22Rv1 (cell line): Measurements from ENCODE around the gene CENPS.

Experiments
- ZFX ChIP-seq: fragments of 450-650 bp; IDR thresholded peaks from 2 replicates; pipeline ENCODE4 v1.6.1; 2017; ENCODE audit warnings: antibody characterized with exemption, borderline replicate concordance
- TF ChIP-seq, protein P1 (sequence below): fragments of 450-650 bp; IDR thresholded peaks from 2 replicates; pipeline ENCODE4 v1.5.1; 2017; ENCODE audit warnings: mild to moderate bottlenecking

GRCh38 chr1:10384219-10384618, 46.0 kb upstream of the CENPS start:
- TF ChIP-seq, protein P1, sequence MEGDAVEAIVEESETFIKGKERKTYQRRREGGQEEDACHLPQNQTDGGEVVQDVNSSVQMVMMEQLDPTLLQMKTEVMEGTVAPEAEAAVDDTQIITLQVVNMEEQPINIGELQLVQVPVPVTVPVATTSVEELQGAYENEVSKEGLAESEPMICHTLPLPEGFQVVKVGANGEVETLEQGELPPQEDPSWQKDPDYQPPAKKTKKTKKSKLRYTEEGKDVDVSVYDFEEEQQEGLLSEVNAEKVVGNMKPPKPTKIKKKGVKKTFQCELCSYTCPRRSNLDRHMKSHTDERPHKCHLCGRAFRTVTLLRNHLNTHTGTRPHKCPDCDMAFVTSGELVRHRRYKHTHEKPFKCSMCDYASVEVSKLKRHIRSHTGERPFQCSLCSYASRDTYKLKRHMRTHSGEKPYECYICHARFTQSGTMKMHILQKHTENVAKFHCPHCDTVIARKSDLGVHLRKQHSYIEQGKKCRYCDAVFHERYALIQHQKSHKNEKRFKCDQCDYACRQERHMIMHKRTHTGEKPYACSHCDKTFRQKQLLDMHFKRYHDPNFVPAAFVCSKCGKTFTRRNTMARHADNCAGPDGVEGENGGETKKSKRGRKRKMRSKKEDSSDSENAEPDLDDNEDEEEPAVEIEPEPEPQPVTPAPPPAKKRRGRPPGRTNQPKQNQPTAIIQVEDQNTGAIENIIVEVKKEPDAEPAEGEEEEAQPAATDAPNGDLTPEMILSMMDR: no peak
- no peak for TF ChIP-seq ZFX
